Spleen (tissue), 7 donors: ENCODE data around the gene PROK1.

Experiments
- POLR2A ChIP-seq, 3 donors: fragments of 450-650 bp; IDR thresholded peaks; one replicate each; pipeline ENCODE4 v1.5.1; 2017; ENCODE audit warnings: antibody characterized with exemption in 3 of 3, mild to moderate bottlenecking in 1 of 3
- POLR2AphosphoS5 ChIP-seq, 3 donors: sonication (generic); formaldehyde crosslinking; IDR thresholded peaks; one replicate each; pipeline ENCODE4 v1.5.1; 2017; ENCODE audit warnings: antibody characterized with exemption in 3 of 3
- TF ChIP-seq, protein P1 (sequence below), 11 experiments: fragments of 200-600 bp in 7 of 11; fragments of 450-650 bp in 4 of 11; sonication (generic) in 4 of 11; IDR thresholded peaks in 8 of 11; conservative IDR thresholded peaks in 3 of 11; 1 replicate in 7 of 11; 2 replicates in 4 of 11; pipeline versions ENCODE4 v1.4.0 to v1.8.0; 2016 to 2021; ENCODE audit warnings: antibody characterized with exemption in 11 of 11, inconsistent platforms in 4 of 11, mild to moderate bottlenecking in 1 of 11
- donor health status: DM: no; HTN: no; CAD: no; lungs with moderate emphysema.
- donor health status: DM: no; HTN: no; CAD: no.
- donor health status: DM: no; HTN: no; CAD: no.

- TF ChIP-seq, protein P1, sequence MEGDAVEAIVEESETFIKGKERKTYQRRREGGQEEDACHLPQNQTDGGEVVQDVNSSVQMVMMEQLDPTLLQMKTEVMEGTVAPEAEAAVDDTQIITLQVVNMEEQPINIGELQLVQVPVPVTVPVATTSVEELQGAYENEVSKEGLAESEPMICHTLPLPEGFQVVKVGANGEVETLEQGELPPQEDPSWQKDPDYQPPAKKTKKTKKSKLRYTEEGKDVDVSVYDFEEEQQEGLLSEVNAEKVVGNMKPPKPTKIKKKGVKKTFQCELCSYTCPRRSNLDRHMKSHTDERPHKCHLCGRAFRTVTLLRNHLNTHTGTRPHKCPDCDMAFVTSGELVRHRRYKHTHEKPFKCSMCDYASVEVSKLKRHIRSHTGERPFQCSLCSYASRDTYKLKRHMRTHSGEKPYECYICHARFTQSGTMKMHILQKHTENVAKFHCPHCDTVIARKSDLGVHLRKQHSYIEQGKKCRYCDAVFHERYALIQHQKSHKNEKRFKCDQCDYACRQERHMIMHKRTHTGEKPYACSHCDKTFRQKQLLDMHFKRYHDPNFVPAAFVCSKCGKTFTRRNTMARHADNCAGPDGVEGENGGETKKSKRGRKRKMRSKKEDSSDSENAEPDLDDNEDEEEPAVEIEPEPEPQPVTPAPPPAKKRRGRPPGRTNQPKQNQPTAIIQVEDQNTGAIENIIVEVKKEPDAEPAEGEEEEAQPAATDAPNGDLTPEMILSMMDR (IDR thresholded peaks at IDR 0.05 in 8 of 11, conservative IDR thresholded peaks at IDR 0.05 in 3 of 11) = no peak
- TF ChIP-seq POLR2A (IDR thresholded peaks at IDR 0.05) (no peak), POLR2AphosphoS5 (IDR thresholded peaks at IDR 0.05) (no peak)
These were observed 14.3 kb downstream of the PROK1 start for GRCh38 chr1:110465038-110465813.
